NCI-H748 treated with DMSO at 0.1 percent for 48 hours (cell line): ENCODE measurements around the gene RUNX3.

Experiments used
- DNase-seq: peaks from one replicate; lab custom pipeline; 2025; lab: John Stamatoyannopoulos, UW

RUNX3 gene

DNA sequence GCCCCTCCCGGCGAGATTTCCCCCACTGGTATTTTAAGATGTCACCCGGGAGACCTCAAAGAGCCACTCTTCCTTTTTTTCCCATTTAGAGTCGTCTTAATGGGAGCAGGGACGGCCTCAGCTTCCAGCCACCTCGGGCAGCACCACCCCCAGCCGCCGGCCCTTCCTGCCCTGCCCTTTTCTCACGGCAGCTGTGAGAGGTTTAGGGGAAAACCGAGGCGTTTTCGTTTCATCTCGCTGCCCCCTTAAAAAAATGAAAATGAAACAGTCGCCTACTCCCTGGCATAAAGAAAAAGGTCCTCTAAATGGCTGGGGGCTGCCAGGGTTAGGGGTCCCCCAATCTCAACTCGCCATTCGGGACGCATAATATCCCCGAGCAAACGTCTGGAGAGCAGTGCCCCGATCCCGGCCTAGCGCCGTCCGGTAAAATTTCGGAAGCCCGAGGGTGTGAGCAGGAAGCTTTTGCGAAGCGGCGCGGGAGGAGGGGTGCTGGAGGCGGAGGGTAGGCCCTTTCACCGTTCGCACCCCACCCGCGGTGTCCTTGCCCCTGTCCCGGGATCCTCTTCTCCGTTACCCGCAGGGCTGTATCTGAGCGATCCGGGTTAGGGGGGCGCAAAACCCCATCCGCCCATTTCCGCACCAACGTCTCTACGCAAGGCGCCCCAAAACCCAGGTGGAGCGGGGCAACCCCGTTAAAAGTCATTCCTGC lies 1.2 kb downstream of the RUNX3 start:
- DNase-seq, result no peak

DNA sequence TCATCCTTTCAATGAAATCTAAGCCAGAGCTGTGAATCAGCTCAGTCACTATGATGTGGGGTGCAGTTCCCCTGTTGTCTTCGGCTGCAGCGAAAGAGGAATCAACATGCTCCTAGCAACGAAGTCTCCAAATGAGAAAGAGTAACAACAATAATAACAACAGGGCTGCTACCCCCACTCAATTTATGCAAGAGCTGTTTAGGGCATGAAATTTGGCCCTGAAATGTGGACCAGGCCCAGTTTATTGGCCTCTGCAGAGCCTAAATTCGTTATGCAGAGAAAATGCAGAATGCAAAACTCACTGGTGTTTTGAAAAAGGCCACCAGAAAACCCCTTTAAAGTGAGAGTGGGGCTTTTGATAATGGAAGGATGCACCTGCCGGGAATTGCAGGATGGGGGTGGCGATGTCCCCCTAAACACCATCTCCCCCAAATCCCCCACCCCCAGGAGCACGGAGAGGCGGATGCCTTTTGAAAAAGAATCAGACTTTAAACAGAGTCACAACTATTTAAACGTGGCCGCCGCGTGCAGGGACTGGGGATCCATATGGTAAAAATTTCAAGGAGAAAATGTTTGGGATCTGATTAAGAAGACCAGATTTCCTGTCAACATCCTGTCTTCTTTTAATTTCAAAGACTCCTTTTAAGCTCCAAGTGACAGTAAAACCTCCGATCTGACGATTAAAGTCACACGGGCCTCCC lies 1.9 kb downstream of the RUNX3 start:
- no peak for DNase-seq

DNA sequence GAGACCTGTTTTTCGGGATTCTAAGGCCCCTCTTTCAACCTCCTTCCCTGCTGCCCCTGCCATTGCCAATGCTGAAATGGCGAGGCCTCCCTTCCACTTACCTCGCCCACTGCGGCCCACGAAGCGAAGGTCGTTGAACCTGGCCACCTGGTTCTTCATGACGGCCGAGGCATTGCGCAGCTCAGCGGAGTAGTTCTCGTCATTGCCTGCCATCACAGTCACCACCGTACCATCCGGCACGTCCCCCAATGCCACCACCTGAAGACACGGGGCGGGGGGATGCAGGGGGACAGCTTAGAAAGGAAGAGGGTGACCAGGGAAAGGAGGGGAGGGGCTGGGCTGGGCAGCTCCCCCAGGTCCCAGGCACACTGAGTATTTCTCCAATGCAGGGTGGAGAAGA lies 2.6 kb downstream of the RUNX3 start:
- DNase-seq, result no peak

DNA sequence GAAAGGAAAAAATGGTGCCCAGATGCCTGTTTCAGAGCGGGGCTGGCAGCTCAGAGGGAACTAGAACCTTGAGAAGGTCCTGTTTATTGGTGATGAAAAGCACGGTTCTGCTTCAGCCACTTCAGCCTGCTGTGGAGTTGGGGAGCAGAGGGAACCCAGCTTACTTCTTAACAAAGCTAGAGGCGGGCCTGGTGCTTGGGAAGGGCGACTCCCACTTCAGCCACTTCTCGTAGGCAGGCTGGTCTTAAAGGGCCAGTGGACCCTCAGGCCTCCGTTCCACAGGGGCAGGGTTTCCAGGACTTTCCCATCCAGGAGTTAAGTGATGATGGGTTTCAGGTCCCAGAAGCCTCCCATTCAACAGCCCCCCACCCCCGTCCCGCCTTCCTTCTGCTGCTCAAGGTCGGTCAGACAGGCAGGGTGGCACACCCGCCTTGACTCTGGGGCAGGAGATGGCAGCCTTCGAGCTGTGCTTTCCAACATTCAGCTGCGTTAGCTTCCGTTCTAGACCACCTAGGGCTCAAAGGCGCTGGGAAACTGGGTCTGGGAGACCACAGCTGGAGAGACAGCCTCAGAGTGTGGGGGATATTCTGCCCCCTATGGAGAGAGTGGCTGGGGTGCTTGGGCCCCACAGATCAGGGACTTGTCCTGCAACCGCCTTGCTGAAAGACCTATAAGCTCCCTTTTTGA lies 3.4 kb downstream of the RUNX3 start:
- no peak for DNase-seq

DNA sequence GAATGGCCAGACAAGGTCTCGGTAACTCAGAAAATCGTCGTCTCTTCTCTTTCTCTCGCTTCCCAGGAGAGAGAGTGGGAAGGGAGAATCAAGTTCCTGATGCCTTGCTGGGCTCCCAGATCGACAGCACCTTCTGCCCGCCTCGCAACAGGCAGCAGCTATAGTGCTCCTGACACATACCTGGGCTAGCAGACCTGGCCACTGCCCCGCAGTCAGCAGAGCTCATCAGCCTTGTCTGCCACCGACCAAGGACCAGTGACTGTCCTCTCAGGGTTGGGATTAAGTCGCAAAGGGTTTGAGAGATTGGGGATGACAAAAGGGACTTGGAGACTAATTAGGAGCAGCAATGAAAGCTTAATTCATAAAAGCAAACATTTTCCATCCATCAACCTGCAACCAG lies 4.1 kb downstream of the RUNX3 start:
- DNase-seq, result no peak

DNA sequence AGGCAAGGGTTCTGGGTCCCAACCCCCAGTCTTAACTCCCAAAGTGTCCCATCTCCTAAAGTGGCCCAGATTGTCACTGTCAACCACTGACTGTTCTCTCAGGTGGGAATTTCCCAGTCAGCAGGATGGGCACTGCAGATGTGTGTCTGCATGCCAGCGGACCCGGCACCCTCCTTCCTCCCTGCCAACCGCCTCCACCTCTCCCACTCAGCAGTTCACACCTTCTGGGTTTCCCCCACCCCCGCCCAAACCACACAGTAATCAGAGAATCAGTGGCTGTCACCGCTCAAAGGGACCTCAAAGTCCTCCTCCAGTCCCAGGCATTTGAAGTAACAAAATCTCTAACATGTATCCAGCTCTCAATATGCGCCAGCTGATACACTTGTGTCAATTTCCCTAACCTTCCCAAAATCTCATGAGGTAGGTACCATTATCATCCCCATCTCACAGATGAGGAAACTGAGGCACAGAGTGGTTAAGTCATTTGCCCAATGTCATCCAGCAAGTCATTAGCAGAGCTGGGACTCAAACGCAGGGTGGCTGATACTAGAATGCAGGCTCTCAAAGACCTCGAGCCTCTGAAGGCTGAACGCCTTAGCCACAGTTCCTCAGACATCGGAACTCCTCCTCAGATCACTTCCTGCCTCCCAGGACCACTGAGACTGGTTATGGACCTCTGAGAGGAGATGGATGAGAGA lies 4.8 kb downstream of the RUNX3 start:
- no peak for DNase-seq

DNA sequence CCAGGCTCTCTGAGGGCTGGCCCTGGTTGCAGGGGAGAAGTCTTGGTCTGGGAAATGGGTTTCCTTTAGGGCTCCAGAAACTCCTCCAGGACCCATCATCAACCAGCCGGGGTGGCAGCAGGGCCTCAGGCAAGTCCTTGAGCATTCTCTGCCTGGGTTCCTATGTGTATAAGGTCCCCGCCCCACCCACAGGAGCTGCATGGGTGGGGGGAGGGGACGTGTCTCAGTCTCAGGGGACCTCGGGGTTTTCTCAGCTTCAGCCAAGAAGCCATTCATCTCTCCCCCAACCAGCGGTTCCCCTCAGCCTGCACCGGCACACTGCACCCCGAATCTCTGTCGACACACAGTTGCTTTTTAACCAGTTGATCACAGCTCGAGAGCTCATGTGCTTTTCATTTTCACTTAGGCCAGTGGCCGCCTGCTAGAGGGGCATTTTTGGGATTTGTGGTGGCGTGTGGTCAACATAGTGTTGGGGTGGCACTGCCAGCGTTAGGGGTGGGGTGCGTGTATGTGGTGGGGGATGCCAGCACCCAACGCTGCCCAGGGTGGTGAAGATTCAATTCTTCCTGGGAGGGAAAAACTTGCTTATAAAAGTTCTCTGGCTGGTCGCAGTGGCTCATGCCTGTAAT lies 6.5 kb downstream of the RUNX3 start:
- no peak for DNase-seq

DNA sequence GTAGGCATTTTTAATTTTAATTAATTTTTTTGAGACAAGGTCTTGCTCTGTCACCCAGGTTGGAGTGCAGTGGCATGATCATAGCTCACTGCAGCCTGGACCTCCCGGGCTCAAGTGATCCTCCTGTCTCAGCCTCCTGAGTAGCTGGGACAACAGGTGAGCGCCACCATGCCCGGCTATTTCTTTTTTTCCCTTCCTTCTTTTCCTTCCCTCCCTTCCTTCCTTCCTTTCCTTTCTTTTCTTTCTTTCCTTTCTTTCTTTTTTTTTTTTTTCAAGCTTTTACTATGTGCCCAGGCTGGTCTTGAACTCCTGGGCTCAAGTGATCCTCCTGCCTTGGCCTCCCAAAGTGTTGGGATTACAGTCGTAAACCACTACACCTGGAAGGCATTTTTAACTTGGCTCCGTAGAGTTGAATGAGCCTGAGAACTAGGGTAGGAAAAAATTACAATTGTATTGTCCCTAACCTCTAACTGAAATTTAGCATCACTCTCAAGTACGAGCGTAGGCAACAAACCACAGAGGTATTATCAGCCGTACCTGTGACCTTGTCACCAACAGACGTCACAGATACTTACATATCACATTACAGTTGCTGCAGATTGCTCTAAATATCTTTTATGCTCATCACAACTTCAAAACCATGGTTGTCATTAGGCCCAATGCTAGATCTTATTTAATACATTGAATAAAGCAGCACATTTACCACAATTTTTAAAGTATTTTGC lies 8.0 kb downstream of the RUNX3 start:
- DNase-seq, result no peak

DNA sequence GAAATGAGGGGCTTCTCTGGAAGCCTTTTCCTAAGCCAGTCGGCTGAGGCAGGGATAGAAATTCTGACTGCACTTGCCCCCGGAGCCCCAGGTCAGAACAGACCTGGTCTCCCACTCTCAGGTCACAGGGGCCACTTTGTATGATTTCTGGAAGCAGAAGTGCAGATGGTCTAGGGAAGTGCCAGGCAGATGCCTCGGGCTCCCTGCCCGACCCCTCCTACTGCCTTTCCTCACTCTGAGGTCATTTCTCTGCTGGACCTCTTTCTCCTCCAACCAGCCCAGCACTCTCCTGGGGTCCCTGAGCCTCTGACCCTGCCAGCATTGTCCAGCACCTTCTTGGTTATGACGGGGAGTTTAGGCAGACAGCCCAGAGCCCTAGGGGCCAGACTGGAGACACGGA lies 8.7 kb downstream of the RUNX3 start:
- DNase-seq, result no peak

DNA sequence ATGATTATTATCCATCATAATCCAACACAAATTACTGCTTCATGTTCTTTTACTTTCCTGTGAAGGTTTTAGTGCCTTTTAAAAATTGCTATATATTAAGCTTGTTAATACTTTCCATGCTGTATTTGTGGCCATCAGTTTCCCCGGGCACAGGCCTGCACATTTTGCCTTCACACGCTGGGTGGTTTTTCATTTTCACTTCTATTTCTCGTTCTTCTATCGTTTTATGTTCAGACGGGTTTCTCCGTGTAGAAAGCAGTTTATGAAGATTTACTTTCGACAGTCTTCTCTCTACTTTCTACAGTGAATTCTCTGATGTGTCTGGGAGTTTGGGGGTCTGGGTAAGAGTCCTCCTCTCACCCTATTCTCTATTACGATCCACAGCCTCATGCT lies 9.5 kb downstream of the RUNX3 start:
- DNase-seq, result no peak

DNA sequence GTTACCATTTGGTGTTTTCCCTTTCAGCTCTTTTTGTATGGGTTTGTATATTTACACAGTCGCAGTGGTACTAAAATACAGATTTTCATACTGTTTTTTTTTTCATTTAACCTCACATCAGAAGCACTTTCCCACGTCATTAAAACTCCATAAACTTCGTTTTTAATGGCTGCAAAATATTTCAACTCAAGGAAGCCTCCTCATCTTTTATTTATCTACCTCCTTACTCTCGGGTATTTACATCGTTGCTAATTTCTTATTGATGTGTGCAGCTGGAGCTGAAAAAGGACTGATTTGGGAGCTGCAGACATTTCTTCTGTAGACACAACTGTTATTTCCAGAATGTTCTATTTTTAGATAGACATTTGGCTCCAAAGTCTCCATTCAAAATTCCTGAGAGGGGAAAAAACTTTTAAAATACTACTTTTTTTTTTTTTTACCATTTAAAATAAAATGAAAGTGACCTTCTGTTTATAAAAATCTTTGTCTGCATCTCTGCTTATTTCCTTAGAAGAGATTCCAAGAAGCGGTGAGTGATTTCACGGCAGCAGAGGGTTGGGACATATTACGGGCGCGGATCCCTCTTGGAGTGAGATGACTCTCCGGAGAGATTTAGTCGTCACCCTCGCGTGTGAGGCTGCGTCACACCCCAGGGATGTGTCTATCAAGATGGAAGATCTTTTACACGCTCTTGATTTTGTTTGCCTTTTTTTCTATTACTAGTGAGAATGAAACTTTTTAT lies 10.1 kb downstream of the RUNX3 start:
- no peak for DNase-seq

DNA sequence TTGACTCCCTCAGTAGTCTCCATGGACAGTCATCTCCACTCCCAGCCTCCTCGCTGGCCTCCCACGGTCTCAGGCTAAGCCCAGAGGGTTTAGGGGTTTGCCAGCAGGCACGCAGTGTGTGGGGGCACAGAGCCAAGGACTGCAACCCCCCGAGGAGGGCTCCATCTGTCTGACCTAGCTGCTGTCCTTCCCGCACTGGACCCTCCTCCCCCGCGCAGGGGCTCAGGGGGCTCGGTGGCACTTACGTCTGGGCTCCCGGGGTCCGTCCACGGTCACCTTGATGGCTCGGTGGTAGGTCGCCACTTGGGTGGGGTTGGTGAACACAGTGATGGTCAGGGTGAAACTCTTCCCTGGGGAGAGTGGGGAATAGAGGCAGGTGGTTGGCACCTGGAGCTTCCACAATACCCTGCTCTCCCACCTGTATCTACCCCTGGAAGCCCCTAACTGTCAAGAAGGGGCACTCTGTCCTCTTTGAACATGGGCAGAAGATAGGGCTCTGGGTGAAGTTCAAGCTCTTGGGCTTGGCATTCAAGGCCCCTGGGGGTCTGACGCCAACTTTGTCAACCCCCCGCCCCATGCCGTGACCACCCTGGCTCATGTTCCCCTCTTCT lies 11.0 kb downstream of the RUNX3 start:
- DNase-seq, result no peak

DNA sequence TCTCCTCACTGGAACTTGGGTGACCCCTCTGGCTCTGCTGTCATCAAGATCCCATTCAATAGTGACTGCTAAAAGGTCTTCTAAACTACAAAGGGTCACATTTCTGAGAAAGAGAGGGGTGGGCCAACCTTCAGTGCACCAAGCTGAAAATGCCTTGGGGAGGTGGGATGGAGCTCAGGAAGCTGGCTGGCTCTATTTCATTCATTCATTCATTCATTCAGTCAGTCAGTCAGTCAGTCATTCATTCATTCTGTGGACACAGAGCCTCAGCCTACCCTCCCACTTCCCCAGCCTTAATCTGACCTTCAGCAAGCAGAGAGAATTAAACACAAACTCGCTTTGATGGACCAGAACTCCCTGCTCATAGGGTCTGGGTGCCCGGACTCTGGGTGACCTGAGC lies 11.7 kb downstream of the RUNX3 start:
- no peak for DNase-seq

DNA sequence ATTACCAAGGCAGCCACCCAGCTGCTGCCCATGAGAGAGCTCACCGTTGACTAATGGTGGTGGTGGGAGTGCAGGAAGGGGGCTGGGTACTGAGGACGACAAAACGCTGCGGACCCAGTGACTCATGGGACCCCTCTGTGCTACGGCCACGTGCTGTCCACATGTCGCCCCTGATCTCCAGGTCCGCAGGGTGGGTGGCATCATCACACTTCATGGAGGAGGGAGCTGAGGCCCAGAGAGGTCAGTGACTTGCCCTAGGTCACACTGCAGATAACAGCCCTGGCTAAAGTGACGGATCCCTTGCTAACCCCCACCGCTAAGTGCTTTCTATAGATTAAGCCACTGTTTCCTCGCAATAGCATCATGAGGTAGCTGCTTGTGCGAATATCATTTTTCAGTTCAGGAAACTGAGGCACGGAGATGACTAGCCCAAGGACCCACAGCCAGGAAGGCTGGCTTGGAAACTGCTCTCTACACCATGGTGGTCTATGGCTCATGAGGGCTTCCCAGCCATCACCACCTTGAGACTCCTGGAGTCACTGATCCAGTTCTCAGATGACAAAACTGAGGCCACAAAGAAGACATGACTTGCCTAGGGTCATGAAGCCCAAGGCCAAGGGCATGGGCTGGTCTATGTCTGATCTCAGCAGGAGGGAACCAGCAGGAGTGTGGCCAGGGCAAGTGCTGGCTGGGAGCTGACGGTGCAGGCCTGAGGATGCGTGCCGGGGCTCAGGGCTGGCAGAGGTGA lies 12.6 kb downstream of the RUNX3 start:
- no peak for DNase-seq

DNA sequence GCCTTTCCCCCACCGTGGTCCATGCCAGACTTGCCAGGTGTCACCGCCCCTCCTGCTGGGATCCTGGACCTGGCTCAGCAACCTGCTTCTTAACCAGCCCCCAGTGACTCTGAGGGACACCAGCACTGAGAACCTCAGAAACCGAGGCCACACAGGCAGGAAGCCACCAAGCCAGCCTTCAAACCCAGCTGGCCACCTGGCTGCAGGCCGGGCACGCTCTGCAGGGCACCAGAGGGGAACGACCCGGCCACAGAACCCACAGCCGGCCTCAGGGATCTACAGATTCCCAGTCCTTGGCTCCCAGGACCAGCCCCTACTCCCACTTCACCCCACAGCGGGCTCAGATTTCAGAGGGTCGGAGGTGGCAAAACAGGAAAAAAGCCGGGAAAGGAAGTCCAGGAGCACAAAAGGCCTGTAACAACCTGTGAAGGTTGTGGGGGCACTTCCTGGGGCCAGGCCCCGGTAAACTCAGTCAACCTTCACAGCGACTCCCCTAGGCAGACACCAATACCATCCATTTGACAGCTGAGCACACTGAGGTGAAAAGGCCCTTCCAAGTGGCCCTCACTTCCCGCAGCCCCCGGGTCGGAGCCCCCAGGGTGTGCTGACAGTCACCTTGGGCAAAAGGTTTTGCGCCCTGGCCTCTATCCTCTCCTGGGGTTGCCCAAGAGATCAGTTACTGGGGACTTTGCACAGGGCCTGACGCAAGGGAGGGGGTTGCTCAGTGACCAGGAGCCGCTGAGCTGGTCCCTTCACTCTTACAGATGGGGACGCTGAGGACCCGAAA lies 14.1 kb downstream of the RUNX3 start:
- DNase-seq, result no peak

DNA sequence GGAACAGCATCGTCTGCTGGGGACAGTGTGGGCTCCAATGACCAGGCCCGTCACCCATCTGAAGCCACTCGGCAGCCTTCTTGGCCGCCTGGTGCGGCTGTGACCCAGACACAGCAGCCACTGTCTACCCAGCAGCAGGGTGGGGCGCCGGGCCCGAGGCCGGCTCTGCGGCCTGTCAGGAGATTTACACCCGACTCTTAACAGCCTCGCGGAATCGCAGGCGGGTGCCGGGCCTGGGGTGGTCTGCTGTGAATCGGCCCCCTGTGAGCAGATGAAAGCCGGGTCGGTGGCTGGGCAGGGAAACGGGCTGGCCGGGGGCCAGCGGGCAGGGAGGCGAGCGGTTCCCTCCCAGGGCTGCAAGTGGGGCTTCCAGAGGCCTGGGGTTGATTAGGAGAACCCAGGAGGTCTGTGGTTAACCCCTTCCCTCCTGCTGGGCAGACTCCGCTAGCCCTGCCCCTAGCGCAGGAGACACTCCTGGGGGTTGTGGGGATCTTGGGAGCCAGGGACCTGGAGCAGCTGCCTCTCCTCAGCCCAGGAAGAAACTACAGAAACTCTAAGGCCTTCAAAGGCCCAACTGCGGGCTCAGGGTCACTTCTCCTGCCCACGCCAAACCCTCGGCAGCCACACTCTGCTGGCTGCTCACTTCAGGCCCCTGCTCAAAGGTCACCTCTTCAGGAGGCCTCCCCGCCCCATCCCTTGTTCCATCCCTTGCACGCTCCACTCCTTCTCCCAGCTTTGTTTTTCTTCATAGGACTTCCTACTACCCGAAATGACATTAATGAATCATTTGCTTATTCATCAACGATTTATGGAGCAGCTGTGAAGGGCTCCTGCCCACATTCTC lies 15.6 kb downstream of the RUNX3 start:
- DNase-seq, result no peak

DNA sequence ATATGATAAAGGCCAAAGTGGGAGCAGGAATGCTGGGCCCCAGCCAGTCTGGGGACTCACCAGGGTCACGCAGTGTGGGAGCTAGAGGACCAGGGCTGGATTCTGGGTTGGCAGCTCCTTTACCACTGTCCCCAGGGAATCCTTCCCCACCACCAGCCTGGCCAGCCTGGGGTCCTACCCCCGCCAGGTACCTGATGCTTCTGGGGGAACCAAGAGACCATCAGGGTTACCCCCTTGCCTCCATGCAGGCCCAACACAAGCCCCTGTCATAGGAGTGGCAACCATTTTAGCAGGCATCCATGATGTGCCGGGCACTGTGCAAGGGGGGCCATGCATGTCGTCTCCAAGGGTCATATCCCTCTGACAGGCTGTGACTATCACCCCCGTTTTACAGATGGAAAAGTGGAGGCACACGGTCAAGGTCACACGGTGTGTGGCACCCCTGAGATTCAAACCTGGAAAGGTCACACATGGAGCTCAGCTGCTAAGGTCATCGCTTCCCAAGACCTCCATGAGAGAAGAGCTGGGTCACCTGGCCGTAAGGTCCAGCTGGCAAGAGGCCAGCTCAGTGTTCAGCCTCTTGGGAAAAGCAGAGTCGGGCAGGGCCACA lies 16.4 kb downstream of the RUNX3 start:
- DNase-seq, result no peak

DNA sequence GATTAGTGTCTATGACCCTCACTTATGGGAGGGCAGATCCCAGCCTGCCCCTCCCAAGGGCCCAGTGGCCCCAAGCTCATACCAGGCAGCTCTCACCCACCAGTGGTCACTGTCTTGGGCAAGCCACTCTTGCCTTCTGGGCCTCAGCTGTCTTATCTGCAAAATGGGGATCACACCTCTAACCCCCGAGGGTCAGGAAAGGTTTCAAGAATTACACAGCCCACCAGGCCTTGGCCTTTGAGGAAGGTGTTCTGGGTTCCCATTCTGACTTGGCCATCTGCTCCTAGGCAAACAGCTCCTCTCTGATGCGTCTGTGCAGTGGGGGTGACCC lies 16.8 kb downstream of the RUNX3 start:
- DNase-seq, result no peak
